K562 (cell line): ENCODE results near the gene DDHD1. TPM values are rescaled to one million over a fixed set of nuclear protein-coding genes. Genes with fewer than 3 reads are reported as not detected.

Experiments used
- BRF1 ChIP-seq: IDR thresholded peaks from 3 replicates; pipeline ENCODE4 v1.6.1; 2011; ENCODE audit warnings: borderline replicate concordance, mild to moderate bottlenecking; ENCODE audit not compliant: insufficient read length; ENCODE audit errors: extremely low read depth
- CREBBP ChIP-seq: IDR thresholded peaks from one replicate; pipeline ENCODE4 v1.6.1; 2012; ENCODE audit warnings: low read depth, mild to moderate bottlenecking, control low read depth, inconsistent platforms, low read length
- STAT5B ChIP-seq: fragments of 250-450 bp; sonication (Bioruptor Pico); IDR thresholded peaks from 2 replicates; pipeline ENCODE4 v1.8.0; 2021; ENCODE audit warnings: mild to moderate bottlenecking, inconsistent platforms
- polyA plus RNA-seq, 8 experiments: library from polyadenylated mRNA; depleted of rRNA in 4 of 8; stranded (reverse) in 5 of 8; unstranded in 3 of 8; fragments of >200 nt; fragmentation: Nextera tagmentation in 2 of 8; fragmentation: Illumina TruSeq in 1 of 8; extraction: Ambion mirVana in 2 of 8; extraction: Trizol in 1 of 8; gene quantifications; 2 replicates each; pipeline versions ENCODE4 v1.2.1 to v1.2.3, GENCODE V29; 2011 to 2014; ENCODE audit warnings: inconsistent platforms in 1 of 8, missing spikeins in 1 of 8
- total RNA-seq, 7 experiments: library from RNA; depleted of rRNA in 6 of 7; stranded (reverse); fragments of >200 nt in 6 of 7; fragmentation: Illumina TruSeq in 2 of 7; extraction: Trizol in 2 of 7; gene quantifications; 2 replicates each; pipeline versions ENCODE4 v1.2.1 to v1.2.3, GENCODE V29; 2011 to 2021; ENCODE audit warnings: low replicate concordance in 1 of 7
- TF ChIP-seq, protein P1 (sequence below), 2 experiments: IDR thresholded peaks in 1 of 2; conservative IDR thresholded peaks in 1 of 2; 2 replicates each; pipeline ENCODE4 v1.6.1; 2016; ENCODE audit warnings: low read depth in 2 of 2, mild to moderate bottlenecking in 1 of 2, missing compliant biosample characterization in 1 of 2, missing genetic modification characterization in 1 of 2, moderate library complexity in 1 of 2
- TF ChIP-seq, protein P2 (sequence below): fragments of 450-650 bp; IDR thresholded peaks from 2 replicates; pipeline ENCODE4 v1.6.1; 2018; ENCODE audit warnings: mild to moderate bottlenecking, low read depth; ENCODE audit not compliant: partially characterized antibody
- TF ChIP-seq, protein P3 (sequence below), 2 experiments: IDR thresholded peaks; 2 replicates each; pipeline ENCODE4 v1.6.1; 2011; ENCODE audit warnings: borderline replicate concordance in 1 of 2, control low read depth in 1 of 2, low read depth in 1 of 2, low read length in 1 of 2, mild to moderate bottlenecking in 1 of 2, mixed read lengths in 1 of 2, moderate library complexity in 1 of 2; ENCODE audit not compliant: insufficient read depth in 1 of 2, insufficient read length in 1 of 2, poor library complexity in 1 of 2, severe bottlenecking in 1 of 2; ENCODE audit errors: extremely low read depth in 1 of 2

Gene DDHD1
- total and polyA plus RNA-seq, 9 of the 15 experiments (the other 6 are each of a cell fraction or from before 2014, with no cell fraction given) = 1.2 to 12.3 (median 5.0) TPM

DNA sequence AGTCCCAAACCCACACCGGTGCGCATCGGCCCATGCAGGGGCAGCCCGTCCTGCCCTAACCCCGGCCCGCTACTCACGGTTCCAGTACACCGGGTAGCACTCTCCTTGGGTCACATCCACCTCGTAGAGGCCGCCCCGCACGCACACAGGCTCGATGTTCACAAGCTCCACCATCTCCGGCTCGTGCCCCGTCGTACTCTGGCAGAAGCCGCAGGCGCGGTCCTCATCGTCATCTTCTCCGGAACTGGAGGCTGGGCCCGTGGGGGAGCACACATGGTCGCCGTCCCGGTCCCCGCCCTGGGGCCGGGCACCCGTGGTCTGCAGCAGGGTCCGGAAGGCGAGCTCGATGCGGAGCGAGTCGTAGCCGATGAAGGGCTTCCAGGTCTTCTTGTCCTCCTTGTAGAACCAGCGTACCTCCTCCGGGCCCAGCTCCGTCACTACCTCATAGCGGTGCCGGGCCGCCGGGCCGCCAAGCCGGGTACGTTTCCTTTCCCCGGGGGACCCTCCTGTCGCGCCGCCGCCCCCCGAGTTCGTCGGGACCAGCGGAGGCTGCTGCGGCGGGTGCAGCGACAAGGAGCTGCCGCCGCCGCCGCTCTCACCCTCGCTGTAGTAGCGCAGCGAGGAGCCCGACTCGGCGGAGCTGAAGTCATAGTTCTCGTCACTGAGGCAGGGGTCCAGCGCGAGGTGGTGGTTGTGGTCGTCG, 788 bp downstream of the DDHD1 start (continued):
- TF ChIP-seq, protein P1, sequence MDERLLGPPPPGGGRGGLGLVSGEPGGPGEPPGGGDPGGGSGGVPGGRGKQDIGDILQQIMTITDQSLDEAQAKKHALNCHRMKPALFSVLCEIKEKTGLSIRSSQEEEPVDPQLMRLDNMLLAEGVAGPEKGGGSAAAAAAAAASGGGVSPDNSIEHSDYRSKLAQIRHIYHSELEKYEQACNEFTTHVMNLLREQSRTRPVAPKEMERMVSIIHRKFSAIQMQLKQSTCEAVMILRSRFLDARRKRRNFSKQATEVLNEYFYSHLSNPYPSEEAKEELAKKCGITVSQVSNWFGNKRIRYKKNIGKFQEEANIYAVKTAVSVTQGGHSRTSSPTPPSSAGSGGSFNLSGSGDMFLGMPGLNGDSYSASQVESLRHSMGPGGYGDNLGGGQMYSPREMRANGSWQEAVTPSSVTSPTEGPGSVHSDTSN (CRISPR knock-in tag; IDR thresholded peaks at IDR 0.05; ENCODE audit: low read depth) = no peak
- TF ChIP-seq, protein P1 (tag; conservative IDR thresholded peaks at IDR 0.05; ENCODE audit: low read depth) = no peak
- TF ChIP-seq STAT5B (CRISPR knock-in tag) (no peak), CREBBP (no peak), BRF1 (no peak)
- TF ChIP-seq, protein P2, sequence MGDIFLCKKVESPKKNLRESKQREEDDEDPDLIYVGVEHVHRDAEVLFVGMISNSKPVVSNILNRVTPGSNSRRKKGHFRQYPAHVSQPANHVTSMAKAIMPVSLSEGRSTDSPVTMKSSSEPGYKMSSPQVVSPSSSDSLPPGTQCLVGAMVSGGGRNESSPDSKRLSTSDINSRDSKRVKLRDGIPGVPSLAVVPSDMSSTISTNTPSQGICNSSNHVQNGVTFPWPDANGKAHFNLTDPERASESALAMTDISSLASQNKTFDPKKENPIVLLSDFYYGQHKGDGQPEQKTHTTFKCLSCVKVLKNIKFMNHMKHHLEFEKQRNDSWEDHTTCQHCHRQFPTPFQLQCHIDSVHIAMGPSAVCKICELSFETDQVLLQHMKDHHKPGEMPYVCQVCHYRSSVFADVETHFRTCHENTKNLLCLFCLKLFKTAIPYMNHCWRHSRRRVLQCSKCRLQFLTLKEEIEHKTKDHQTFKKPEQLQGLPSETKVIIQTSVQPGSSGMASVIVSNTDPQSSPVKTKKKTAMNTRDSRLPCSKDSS = no peak
- TF ChIP-seq, protein P3, sequence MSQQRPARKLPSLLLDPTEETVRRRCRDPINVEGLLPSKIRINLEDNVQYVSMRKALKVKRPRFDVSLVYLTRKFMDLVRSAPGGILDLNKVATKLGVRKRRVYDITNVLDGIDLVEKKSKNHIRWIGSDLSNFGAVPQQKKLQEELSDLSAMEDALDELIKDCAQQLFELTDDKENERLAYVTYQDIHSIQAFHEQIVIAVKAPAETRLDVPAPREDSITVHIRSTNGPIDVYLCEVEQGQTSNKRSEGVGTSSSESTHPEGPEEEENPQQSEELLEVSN (IDR thresholded peaks at IDR 0.05; ENCODE audit: borderline replicate concordance in 1 of 2, extremely low read depth in 1 of 2, insufficient read depth in 1 of 2, insufficient read length in 1 of 2, low read depth in 1 of 2, low read length in 1 of 2, poor library complexity in 1 of 2, severe bottlenecking in 1 of 2) = peak in 1 of 2 experiments; percentile 54
